ENCODE data around the gene FOSL1. TPM values are rescaled to one million over a fixed set of nuclear protein-coding genes. Genes with fewer than 3 reads are reported as not detected.

The FOSL1 gene
- total and polyA plus RNA-seq, 2 of the 13 experiments (the other 11 are each of a cell fraction or from before 2014, with no cell fraction given) = 4.0 to 4.1 TPM

DNA sequence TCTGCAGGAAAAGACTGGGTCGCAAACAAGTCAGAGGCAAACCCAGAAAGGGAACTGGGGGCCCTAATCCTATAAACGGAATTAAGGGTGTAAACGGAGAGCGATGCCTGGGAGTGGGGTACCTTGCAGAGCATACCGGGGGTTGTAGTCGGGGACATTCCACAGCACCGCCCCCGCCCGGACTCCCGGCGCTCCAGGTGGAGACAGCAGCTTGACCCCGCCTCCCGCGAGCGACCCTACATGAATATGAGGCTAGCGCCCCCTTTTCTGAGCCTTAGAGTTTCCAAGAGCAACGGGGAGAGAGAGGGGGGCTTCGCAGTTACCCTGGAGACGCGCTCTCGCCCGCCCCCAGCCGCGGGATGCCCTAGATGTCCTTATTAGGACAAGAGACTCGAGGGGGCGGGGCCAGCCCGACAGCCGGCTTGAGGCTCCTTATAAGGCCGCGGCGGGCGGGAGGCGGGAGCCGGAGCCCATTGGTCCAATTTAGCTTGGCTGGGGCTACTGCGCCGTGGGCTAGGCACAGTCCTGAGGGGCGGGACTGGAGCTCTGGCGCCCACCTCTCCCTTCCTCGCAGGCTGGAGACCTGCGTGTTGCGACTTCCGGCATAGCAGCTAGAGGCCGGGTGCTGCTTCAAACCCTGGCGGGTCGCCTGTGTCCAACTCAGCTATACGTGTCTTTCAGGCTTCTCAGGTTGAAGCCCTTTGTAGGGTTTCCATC, 40.9 kb downstream of the FOSL1 start (continued):
- peak; percentile 44; the same call in 1 of the 3 replicates for TF ChIP-seq MXI1 (IDR thresholded peaks at IDR 0.05; ENCODE audit: borderline replicate concordance, low read depth, low read length)
- TF ChIP-seq MTA3 (CRISPR knock-in tag; IDR thresholded peaks at IDR 0.05) = no peak
- 0 out of 2 replicates have a peak, but pooled peaks have one; percentile 38 for TF ChIP-seq MEIS1 (CRISPR knock-in tag; IDR thresholded peaks at IDR 0.05; ENCODE audit: borderline replicate concordance)
- TF ChIP-seq IRX3 (CRISPR knock-in tag; IDR thresholded peaks at IDR 0.05; ENCODE audit: borderline replicate concordance, low read depth) = no peak
- peak; percentile 82 for TF ChIP-seq POLR2AphosphoS5 (IDR thresholded peaks at IDR 0.05; ENCODE audit: low read depth, low read length)
- TF ChIP-seq ATF6 (CRISPR knock-in tag; conservative IDR thresholded peaks at IDR 0.05) = no peak
- peak; percentile 89 for TF ChIP-seq ELF1 (CRISPR knock-in tag; IDR thresholded peaks at IDR 0.05)
- TF ChIP-seq HNF4G (IDR thresholded peaks at IDR 0.05; ENCODE audit: borderline replicate concordance, low read depth, low read length) = no peak
- TF ChIP-seq HNF4G (CRISPR knock-in tag; IDR thresholded peaks at IDR 0.05; ENCODE audit: borderline replicate concordance, low read depth) = no peak
- no peak for TF ChIP-seq ZBTB25 (CRISPR knock-in tag; IDR thresholded peaks at IDR 0.05)
- TF ChIP-seq, protein P1, sequence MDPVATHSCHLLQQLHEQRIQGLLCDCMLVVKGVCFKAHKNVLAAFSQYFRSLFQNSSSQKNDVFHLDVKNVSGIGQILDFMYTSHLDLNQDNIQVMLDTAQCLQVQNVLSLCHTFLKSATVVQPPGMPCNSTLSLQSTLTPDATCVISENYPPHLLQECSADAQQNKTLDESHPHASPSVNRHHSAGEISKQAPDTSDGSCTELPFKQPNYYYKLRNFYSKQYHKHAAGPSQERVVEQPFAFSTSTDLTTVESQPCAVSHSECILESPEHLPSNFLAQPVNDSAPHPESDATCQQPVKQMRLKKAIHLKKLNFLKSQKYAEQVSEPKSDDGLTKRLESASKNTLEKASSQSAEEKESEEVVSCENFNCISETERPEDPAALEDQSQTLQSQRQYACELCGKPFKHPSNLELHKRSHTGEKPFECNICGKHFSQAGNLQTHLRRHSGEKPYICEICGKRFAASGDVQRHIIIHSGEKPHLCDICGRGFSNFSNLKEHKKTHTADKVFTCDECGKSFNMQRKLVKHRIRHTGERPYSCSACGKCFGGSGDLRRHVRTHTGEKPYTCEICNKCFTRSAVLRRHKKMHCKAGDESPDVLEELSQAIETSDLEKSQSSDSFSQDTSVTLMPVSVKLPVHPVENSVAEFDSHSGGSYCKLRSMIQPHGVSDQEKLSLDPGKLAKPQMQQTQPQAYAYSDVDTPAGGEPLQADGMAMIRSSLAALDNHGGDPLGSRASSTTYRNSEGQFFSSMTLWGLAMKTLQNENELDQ (CRISPR knock-in tag; IDR thresholded peaks at IDR 0.05; ENCODE audit: borderline replicate concordance) = no peak
- no peak for TF ChIP-seq MTF2 (CRISPR knock-in tag; IDR thresholded peaks at IDR 0.05; ENCODE audit: borderline replicate concordance)
- no peak for TF ChIP-seq DNMT1 (CRISPR knock-in tag; IDR thresholded peaks at IDR 0.05)
- no peak for TF ChIP-seq NR2F1 (CRISPR knock-in tag; IDR thresholded peaks at IDR 0.05)
- no peak for TF ChIP-seq E2F5 (CRISPR knock-in tag; conservative IDR thresholded peaks at IDR 0.05)
- no peak for TF ChIP-seq NFE2 (CRISPR knock-in tag; IDR thresholded peaks at IDR 0.05)
- no peak for TF ChIP-seq HNF4A (CRISPR knock-in tag; IDR thresholded peaks at IDR 0.05)
- TF ChIP-seq, protein P2, sequence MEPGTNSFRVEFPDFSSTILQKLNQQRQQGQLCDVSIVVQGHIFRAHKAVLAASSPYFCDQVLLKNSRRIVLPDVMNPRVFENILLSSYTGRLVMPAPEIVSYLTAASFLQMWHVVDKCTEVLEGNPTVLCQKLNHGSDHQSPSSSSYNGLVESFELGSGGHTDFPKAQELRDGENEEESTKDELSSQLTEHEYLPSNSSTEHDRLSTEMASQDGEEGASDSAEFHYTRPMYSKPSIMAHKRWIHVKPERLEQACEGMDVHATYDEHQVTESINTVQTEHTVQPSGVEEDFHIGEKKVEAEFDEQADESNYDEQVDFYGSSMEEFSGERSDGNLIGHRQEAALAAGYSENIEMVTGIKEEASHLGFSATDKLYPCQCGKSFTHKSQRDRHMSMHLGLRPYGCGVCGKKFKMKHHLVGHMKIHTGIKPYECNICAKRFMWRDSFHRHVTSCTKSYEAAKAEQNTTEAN (CRISPR knock-in tag; conservative IDR thresholded peaks at IDR 0.05) = no peak
- TF ChIP-seq CENPT (CRISPR knock-in tag; IDR thresholded peaks at IDR 0.05; ENCODE audit: low read depth) = no peak
- TF ChIP-seq ZNF430 (CRISPR knock-in tag; IDR thresholded peaks at IDR 0.05) = no peak
- no peak for TF ChIP-seq BHLHE40 (IDR thresholded peaks at IDR 0.05; ENCODE audit: low read length)
